Stimulated activated CD4-positive, alpha-beta T cell treated with anti-CD3 and anti-CD28 coated beads, TNF-alpha, amount 100 ng/mL, for 4 hours (primary cell): ENCODE measurements around the gene ANKRD34C.

Experiments
- DNase-seq, 3 experiments: peaks; one replicate each; pipeline ENCODE4 v3.0.0-alpha.2; 2020; ENCODE audit warnings: low read depth in 3 of 3

The ANKRD34C gene

GRCh38 chr15:79282371-79283251, at the start of gene ANKRD34C:
ANKRD34C (plus strand) TSS chr15:79282722; CDS start chr15:79293285, 10,563 bp downstream.
- DNase-seq: no peak

- no peak for DNase-seq
These were observed 49.3 kb upstream of the ANKRD34C start for GRCh38 chr15:79233236-79233635.

- DNase-seq: no peak
These were observed 42.5 kb upstream of the ANKRD34C start for GRCh38 chr15:79240036-79240435.

- no peak for DNase-seq
These were observed 38.8 kb upstream of the ANKRD34C start for GRCh38 chr15:79243723-79244122.

GRCh38 chr15:79244876-79245275, 37.6 kb upstream of the ANKRD34C start:
- DNase-seq: no peak

- no peak for DNase-seq
These were observed 34.3 kb upstream of the ANKRD34C start for GRCh38 chr15:79248183-79248582.

GRCh38 chr15:79257454-79257853, 25.1 kb upstream of the ANKRD34C start:
- DNase-seq: no peak

- DNase-seq: no peak
These were observed 20.7 kb upstream of the ANKRD34C start for GRCh38 chr15:79261836-79262235.

- no peak for DNase-seq
These were observed 17.4 kb upstream of the ANKRD34C start for GRCh38 chr15:79265167-79265566.

- DNase-seq: no peak
These were observed 16.4 kb upstream of the ANKRD34C start for GRCh38 chr15:79265987-79266579.

- DNase-seq: peak in 1 of 3 experiments; percentile 5
These were observed 928 bp downstream of the ANKRD34C start for GRCh38 chr15:79283252-79284048.

GRCh38 chr15:79290642-79291275, 8.2 kb downstream of the ANKRD34C start:
- DNase-seq: no peak

GRCh38 chr15:79292011-79292410, 9.5 kb downstream of the ANKRD34C start:
- DNase-seq: no peak

- DNase-seq: no peak
These were observed 11.6 kb downstream of the ANKRD34C start for GRCh38 chr15:79294075-79294474.

GRCh38 chr15:79296583-79296982, 14.1 kb downstream of the ANKRD34C start:
- no peak for DNase-seq

GRCh38 chr15:79299126-79299840, 16.8 kb downstream of the ANKRD34C start:
- no peak for DNase-seq

- DNase-seq: no peak
These were observed 17.3 kb downstream of the ANKRD34C start for GRCh38 chr15:79299841-79300235.

GRCh38 chr15:79307251-79307650, 24.7 kb downstream of the ANKRD34C start:
- DNase-seq: no peak

GRCh38 chr15:79308874-79309273, 26.4 kb downstream of the ANKRD34C start:
- no peak for DNase-seq

- no peak for DNase-seq
These were observed 28.1 kb downstream of the ANKRD34C start for GRCh38 chr15:79310612-79310984.
